Peyer's patch (tissue), 4 donors: ENCODE measurements around the gene SHROOM2. TPM values are rescaled to one million over a fixed set of nuclear protein-coding genes. Genes with fewer than 3 reads are reported as not detected.
"Not testable (repeated sequence)": the region's sequence is repeated elsewhere in the genome, so short reads cannot be mapped to it uniquely, and the experiment has no call there.

Experiments
- DNase-seq, 3 donors: peaks; one replicate each; pipeline ENCODE4 v3.0.0-alpha.2; 2017 to 2019
- H3K27ac ChIP-seq, 4 donors: fragments of 200-600 bp; sonication (generic); one replicate each; pipeline ENCODE4 v1.5.1; 2016 to 2019
- H3K27me3 ChIP-seq, 2 donors: fragments of 200-600 bp; sonication (generic); one replicate each; pipeline ENCODE4 v1.5.1; 2019
- H3K36me3 ChIP-seq, 3 donors: fragments of 200-600 bp; sonication (generic); one replicate each; pipeline ENCODE4 v1.5.1; 2016 to 2019
- H3K4me1 ChIP-seq, 4 donors: fragments of 200-600 bp; sonication (generic); one replicate each; pipeline ENCODE4 v1.5.1; 2016 to 2019
- H3K4me3 ChIP-seq, 4 donors: fragments of 200-600 bp; sonication (generic); 1 replicate in 3 of 4; 2 replicates in 1 of 4; pipeline ENCODE4 v1.5.1; 2016 to 2019; ENCODE audit warnings: mild to moderate bottlenecking in 1 of 4
- H3K9me3 ChIP-seq, 4 donors: fragments of 200-600 bp; sonication (generic); one replicate each; pipeline ENCODE4 v1.5.1; 2016 to 2019; ENCODE audit warnings: mild to moderate bottlenecking in 1 of 4
- POLR2A ChIP-seq, 2 donors: fragments of 450-650 bp; IDR thresholded peaks; one replicate each; pipeline ENCODE4 v1.5.1; 2017; ENCODE audit warnings: antibody characterized with exemption in 2 of 2, mild to moderate bottlenecking in 2 of 2, moderate library complexity in 2 of 2
- total RNA-seq, 4 donors: library from RNA; depleted of rRNA; stranded (reverse); fragments of >200 nt; gene quantifications; one replicate each; pipeline ENCODE4 v1.1.0, GENCODE V29; 2016
- TF ChIP-seq, protein P1 (sequence below), 6 experiments: fragments of 450-650 bp in 4 of 6; fragments of 200-600 bp in 2 of 6; sonication (generic) in 1 of 6; IDR thresholded peaks; one replicate each; pipeline ENCODE4 v1.5.1; 2017 to 2019; ENCODE audit warnings: antibody characterized with exemption in 6 of 6, mild to moderate bottlenecking in 3 of 6, moderate library complexity in 1 of 6

Gene SHROOM2
- total RNA-seq, 4 donors from 2014 or later, result 1.8 to 7.4 (median 3.3) TPM

DNA sequence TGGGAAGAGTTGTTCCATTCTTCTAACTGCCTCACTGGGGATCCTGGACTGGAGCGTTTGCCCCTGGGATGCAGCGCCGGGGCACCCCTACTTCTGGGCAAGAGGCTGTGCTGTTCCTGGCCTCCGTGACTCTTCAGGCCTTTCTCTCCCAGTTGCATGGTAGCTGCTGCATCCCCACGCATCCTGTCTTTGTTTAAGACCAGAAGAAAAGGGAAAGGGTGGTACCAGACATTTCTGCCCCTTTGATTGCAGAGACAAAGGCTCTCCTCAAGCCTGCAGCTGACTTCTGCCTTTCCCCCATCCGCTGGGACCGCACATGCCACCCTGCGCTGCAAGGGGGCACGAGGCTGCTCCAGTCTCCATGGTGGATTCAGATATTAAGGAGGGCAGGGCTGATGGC lies 70.4 kb downstream of the SHROOM2 start:
- Histone ChIP-seq H3K4me3 (no peak overlapping the region), H3K27me3 (no peaks in the 10 kb centered on the region), H3K27ac (no peak overlapping the region), H3K36me3 (no peaks in the 10 kb centered on the region), H3K9me3 (no peaks in the 10 kb centered on the region), H3K4me1 (no peaks in the 10 kb centered on the region)
- no peak for DNase-seq
- TF ChIP-seq POLR2A (IDR thresholded peaks at IDR 0.05), result no peak
- TF ChIP-seq, protein P1, sequence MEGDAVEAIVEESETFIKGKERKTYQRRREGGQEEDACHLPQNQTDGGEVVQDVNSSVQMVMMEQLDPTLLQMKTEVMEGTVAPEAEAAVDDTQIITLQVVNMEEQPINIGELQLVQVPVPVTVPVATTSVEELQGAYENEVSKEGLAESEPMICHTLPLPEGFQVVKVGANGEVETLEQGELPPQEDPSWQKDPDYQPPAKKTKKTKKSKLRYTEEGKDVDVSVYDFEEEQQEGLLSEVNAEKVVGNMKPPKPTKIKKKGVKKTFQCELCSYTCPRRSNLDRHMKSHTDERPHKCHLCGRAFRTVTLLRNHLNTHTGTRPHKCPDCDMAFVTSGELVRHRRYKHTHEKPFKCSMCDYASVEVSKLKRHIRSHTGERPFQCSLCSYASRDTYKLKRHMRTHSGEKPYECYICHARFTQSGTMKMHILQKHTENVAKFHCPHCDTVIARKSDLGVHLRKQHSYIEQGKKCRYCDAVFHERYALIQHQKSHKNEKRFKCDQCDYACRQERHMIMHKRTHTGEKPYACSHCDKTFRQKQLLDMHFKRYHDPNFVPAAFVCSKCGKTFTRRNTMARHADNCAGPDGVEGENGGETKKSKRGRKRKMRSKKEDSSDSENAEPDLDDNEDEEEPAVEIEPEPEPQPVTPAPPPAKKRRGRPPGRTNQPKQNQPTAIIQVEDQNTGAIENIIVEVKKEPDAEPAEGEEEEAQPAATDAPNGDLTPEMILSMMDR (IDR thresholded peaks at IDR 0.05), result no peak

DNA sequence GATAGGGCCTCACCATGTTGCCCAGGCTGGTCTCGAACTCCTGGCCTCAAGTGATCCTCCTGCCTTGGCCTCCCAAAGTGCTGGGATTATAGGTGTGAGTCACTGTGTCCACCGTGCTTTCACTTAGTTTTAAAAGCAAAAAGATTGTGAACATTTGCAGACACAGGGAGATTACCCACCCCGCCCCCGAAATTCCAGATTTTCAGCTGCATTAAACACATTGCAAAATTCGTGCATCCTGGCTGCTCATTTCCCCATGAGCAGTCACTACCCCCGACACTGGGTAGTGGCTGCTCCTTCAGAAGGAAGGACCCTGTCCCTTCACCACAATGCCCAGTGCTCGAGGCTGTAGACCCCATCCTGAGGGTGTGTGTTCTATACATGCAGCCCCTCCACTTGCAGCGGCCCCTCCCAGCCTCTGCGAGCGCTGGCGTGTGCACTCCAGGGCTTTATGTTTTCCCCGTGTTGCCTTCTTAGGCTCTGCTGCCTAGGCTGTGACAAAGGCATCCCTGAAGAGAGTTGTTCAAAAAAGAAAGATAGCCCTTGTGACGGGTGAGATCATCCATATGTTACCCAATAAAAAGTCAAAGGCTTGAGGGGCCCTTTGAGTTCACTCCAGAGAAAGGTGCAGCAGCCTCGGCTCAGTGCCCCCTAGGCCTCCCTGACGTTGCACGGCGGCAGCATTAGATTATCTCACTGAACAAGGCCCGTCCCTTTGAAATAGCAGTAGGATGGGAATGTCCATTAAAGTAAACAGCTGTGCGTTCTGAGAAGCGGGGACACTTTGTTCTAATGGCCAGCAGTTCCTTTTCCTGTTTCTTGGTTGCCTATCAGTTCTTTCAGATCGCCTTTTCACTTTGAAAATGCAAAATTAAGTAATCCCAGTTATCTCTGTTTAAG lies 71.6 kb downstream of the SHROOM2 start:
- TF ChIP-seq, protein P1 (IDR thresholded peaks at IDR 0.05), result no peak
- no peak for TF ChIP-seq POLR2A (IDR thresholded peaks at IDR 0.05)
- Histone ChIP-seq H3K36me3 (no peaks in the 10 kb centered on the region), H3K27me3 (no peaks in the 10 kb centered on the region), H3K27ac (no peak overlapping the region), H3K9me3 (no peaks in the 10 kb centered on the region), H3K4me3 (no peak overlapping the region), H3K4me1 (no peaks in the 10 kb centered on the region)
- no peak for DNase-seq

DNA sequence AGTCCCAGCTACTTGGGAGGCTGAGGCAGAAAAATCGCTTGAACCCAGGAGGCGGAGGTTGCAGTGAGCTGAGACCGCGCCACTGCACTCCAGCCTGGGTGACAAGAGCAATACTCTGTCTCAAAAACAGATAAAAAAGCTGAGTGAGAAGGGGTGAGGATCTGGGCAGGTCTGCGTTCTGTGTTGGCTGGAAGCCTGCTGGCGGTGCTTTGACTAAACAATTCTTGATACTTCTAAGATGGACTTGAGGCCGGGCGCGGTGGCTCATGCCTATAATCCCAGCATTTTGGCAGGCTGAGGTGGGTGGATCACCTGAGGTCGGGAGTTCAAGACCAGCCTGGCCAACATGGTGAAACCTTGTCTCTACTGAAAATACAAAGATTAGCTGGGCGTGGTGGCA lies 72.5 kb downstream of the SHROOM2 start:
- DNase-seq, H3K27me3 ChIP-seq, H3K9me3 ChIP-seq, H3K36me3 ChIP-seq, H3K27ac ChIP-seq, H3K4me3 ChIP-seq, H3K4me1 ChIP-seq: not testable (repeated sequence)

DNA sequence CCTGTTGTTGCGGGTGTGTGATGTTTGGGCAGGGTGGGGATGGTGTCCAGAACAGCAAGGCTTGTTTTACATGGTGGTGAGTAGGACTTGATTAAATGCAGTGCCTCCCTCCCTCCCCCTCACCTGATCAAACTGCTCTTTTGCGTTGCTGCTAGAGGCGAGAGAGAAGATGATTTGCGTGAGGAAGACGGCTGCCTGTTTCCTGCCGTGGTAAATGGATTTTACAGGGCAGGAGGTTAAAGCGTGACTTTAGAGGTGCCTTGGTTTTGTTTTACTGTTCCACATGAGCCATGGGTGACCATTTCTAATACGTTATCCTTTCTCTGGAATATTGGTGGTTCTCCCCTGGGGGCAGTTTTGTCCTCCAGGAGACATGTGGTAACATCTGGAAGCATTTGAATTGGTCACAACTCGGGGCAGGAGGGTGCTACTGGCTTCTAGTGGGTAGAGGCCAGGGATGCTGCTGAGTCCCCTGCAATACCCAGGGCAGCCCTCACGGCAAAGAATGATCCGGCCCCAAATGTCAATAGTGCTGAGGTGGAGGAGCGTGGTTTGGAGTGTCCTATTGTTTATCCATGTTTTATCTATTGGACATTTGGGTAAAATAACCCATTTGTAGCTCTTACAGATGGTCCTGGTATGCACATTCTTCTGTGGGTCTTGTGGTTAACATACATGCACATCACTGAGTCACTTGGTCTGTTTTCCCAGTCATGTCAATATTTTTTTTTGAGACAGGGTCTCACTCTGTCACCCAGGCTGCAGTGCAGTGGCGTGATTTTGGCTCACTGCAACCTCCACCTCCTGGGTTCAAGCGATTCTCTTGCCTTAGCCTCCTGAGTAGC lies 73.7 kb downstream of the SHROOM2 start:
- Histone ChIP-seq H3K4me3 (no peak overlapping the region), H3K9me3 (no peaks in the 10 kb centered on the region), H3K27me3 (no peaks in the 10 kb centered on the region), H3K4me1 (no peaks in the 10 kb centered on the region), H3K36me3 (no peaks in the 10 kb centered on the region), H3K27ac (no peak overlapping the region)
- DNase-seq, result no peak
- TF ChIP-seq, protein P1 (IDR thresholded peaks at IDR 0.05), result no peak
- no peak for TF ChIP-seq POLR2A (IDR thresholded peaks at IDR 0.05)

DNA sequence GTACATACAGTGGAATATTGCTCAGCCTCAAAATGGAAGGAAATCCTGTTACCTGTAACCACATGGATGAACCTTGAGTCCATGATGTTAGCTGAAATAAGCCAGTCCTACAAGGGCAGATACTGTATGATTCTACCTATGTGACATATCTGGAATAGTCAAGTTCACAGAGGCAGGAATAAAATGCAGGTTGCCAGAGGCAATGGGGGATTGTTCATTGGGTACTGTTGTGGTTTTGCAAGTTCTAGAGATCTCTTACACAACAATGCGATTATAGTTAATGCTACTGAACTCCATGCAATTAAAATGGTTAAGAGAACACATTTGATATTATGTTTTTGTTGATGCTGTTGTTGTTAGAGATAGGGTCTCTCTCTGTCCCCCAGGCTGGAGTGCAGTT lies 74.6 kb downstream of the SHROOM2 start:
- no peak overlapping the region for H3K4me3 ChIP-seq
- H3K4me1 ChIP-seq, result no peaks in the 10 kb centered on the region
- no peak overlapping the region for H3K27ac ChIP-seq
- DNase-seq, result no peak
- no peaks in the 10 kb centered on the region for H3K27me3 ChIP-seq
- no peak for TF ChIP-seq POLR2A (IDR thresholded peaks at IDR 0.05)
- TF ChIP-seq, protein P1 (IDR thresholded peaks at IDR 0.05), result no peak
- no peaks in the 10 kb centered on the region for H3K36me3 ChIP-seq
- H3K9me3 ChIP-seq, result no peaks in the 10 kb centered on the region

DNA sequence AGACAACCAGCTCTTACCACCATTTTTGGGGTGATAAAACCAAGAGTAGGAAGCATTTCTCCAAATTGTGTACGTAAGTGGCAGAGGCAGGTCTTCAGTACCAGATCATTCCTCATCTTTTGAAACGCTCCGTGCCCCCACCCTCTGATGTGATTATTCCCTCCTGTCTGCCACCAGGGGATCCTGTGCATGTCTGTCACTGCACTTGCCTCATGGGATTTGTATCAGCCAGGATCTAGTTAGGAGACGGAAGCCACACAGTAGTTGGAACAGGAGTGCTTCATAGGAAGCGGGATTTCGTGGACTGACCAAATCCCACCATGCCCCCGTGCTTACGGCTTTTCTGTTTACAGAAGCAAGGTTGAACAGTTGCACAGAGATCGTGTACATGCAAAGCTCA lies 75.5 kb downstream of the SHROOM2 start:
- Histone ChIP-seq H3K9me3 (no peaks in the 10 kb centered on the region), H3K36me3 (no peaks in the 10 kb centered on the region), H3K4me3 (no peak overlapping the region), H3K4me1 (no peaks in the 10 kb centered on the region), H3K27me3 (no peaks in the 10 kb centered on the region), H3K27ac (no peak overlapping the region)
- no peak for DNase-seq
- TF ChIP-seq, protein P1 (IDR thresholded peaks at IDR 0.05), result no peak
- no peak for TF ChIP-seq POLR2A (IDR thresholded peaks at IDR 0.05)
